ENCODE measurements around the gene PIK3R4. TPM values are rescaled to one million over a fixed set of nuclear protein-coding genes. Genes with fewer than 3 reads are reported as not detected.

Gene PIK3R4
- total RNA-seq, 1 donor from 2014 or later = 34.9 TPM

- H3K27ac Mint-ChIP-seq = no peak overlapping the region
- H3K4me3 Mint-ChIP-seq (ENCODE audit: low read depth) = no peak overlapping the region
- H3K27me3 Mint-ChIP-seq (ENCODE audit: low read depth) = peaks cover 17% of the 10 kb centered on the region
- peaks cover 15% of the 10 kb centered on the region for H3K4me1 Mint-ChIP-seq (ENCODE audit: low read depth)
- H3K9me3 Mint-ChIP-seq = no peaks in the 10 kb centered on the region
- no peak for DNase-seq (ENCODE audit: low spot score)
- H3K36me3 Mint-ChIP-seq (ENCODE audit: low read depth) = no peaks in the 10 kb centered on the region
- intact Hi-C loops (cut with micrococcal nuclease) = no loop called here
Observed at GRCh38 chr3:130761730-130762311, 15.2 kb upstream of the PIK3R4 start.

DNA sequence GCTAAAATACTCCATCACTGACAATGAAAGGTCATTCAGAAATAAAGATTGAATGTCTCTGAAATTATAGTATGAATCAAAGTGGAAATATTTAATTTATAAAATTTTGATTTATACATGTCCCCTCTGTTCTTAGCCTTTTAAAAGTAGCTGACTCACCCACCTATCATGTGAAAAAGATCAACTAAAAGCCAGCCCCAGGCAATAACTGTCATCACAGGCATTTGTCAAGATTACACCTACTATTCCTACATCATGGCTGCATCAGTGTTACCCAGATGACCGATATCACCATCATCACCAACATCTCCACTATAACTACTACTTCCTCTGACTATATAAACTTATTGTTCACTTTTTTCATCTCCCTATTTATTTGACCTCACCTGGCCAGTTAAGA, 14.3 kb upstream of the PIK3R4 start:
- Mint-ChIP-seq H3K27ac (no peak overlapping the region), H3K27me3 (ENCODE audit: low read depth) (peaks cover 12% of the 10 kb centered on the region), H3K9me3 (no peaks in the 10 kb centered on the region), H3K4me3 (ENCODE audit: low read depth) (no peak overlapping the region), H3K4me1 (ENCODE audit: low read depth) (peaks cover 17% of the 10 kb centered on the region), H3K36me3 (ENCODE audit: low read depth) (no peaks in the 10 kb centered on the region)
- intact Hi-C loops (cut with micrococcal nuclease) = no loop called here
- no peak for DNase-seq (ENCODE audit: low spot score)

GRCh38 chr3:130759692-130760338, 13.2 kb upstream of the PIK3R4 start:
- DNase-seq (ENCODE audit: low spot score) = peak; percentile 33
- Mint-ChIP-seq H3K27ac (no peak overlapping the region), H3K4me1 (ENCODE audit: low read depth) (peaks cover 17% of the 10 kb centered on the region), H3K4me3 (ENCODE audit: low read depth) (no peak overlapping the region), H3K9me3 (no peaks in the 10 kb centered on the region), H3K36me3 (ENCODE audit: low read depth) (no peaks in the 10 kb centered on the region), H3K27me3 (ENCODE audit: low read depth) (peaks cover 3% of the 10 kb centered on the region)
- intact Hi-C loops (cut with micrococcal nuclease) = loop anchor here (1.0 kb wide), 1 partner anchor 133 kb away; no protein-coding TSS in a partner anchor

DNA sequence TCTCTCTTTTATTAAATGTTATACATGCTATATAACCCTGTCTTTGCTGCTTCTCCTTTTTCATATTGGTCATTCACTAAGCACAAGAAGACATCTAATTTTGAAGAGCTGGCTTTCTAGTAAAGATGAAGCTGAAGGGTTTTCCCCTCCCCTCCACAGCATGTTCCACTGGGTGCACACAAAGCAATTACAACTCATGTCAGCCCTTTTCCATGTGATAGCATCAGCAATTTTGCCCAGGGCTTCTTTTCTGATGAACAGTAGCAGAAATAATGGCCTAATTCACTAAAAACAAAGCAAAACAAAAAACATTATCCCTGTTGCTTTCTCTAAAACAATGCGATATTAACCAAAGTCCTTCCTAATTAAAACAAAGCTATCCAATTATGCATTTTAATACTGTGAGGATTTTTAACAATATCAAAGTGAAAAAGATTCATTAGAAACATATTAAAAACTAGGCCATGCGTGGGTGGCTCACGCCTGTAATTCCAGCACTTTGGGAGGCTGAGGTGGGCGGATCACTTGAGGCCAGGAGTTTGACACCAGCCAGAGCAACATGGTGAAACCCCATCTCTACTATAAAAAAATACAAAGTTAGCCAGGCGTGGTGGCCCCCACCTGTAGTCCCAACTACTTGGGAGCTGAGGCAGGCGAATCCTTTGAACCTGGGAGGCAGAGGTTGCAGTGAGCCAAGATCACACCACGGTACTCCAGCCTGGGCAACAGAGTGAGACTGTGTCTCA, 12.2 kb upstream of the PIK3R4 start:
- Mint-ChIP-seq H3K27ac (no peak overlapping the region), H3K9me3 (no peaks in the 10 kb centered on the region), H3K27me3 (ENCODE audit: low read depth) (no peaks in the 10 kb centered on the region), H3K36me3 (ENCODE audit: low read depth) (no peaks in the 10 kb centered on the region), H3K4me3 (ENCODE audit: low read depth) (no peak overlapping the region), H3K4me1 (ENCODE audit: low read depth) (peaks cover 17% of the 10 kb centered on the region)
- no peak for DNase-seq (ENCODE audit: low spot score)
- intact Hi-C loops (cut with micrococcal nuclease) = loop anchor here (1.0 kb wide), 1 partner anchor 135 kb away; no protein-coding TSS in a partner anchor

DNA sequence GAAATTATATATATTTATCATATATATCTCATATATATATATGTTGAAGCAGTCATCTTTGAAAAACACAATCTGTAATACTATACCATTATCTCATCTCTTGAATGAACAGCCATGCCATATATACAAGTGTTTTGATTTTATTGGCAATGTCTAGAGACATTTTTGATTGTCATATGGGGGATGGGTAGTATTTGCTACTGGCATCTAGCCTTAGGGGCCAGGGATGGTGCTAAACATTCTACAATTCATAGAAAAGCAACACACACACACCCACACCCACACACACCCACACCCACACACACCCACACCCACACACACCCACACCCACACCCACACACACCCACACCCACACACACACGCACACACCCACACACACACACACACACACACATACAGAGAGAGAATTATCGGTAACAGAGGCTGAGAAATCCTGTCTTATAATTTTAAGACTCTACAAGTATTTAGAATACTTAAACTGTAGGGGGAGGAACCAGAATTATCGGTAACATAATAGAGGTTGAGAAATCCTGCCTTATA, 11.1 kb upstream of the PIK3R4 start:
- H3K4me3 Mint-ChIP-seq (ENCODE audit: low read depth) = no peak overlapping the region
- H3K36me3 Mint-ChIP-seq (ENCODE audit: low read depth) = no peaks in the 10 kb centered on the region
- no peaks in the 10 kb centered on the region for H3K9me3 Mint-ChIP-seq
- H3K27me3 Mint-ChIP-seq (ENCODE audit: low read depth) = peaks cover 3% of the 10 kb centered on the region
- no peak overlapping the region for H3K27ac Mint-ChIP-seq
- no peak for DNase-seq (ENCODE audit: low spot score)
- intact Hi-C loops (cut with micrococcal nuclease) = no loop called here
- H3K4me1 Mint-ChIP-seq (ENCODE audit: low read depth) = peaks cover 17% of the 10 kb centered on the region

DNA sequence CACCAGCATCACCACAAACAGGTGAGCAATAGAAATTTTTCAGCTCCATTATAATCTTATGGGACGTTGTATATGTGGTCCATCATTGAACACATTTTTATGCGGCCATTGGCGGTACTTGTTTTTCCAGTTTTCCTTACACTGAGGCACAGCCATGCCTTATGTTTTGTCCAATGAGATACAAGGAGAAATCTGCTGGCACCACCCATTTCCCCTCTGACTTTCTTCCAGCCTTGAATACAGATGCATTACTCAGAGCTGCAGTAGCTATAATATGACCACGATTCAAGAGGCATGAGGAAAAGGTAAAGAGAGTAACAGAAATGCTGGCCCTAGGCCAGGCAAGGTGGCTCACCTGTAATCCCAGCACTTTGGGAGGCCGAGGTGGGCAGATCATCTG, 9.0 kb upstream of the PIK3R4 start:
- Mint-ChIP-seq H3K4me3 (ENCODE audit: low read depth) (no peak overlapping the region), H3K36me3 (ENCODE audit: low read depth) (no peaks in the 10 kb centered on the region), H3K4me1 (ENCODE audit: low read depth) (peaks cover 13% of the 10 kb centered on the region)

DNA sequence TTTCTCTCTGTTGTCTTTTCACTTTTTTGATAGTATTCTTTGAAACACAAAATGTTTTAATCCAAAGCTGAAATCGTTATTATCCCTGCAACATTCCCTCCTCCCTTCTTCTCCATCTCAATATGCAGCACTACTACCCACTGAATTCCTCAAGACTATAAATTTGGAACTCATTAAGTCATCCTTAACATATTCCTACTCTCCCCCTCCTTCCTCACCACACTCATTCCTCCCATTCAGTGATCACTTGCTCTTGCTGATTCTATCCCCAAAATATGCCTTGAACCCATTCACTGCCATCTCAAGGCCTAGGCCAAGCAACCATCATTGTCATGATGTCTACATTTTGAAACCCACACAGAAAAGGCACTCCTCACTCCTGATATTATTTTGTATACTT, 2.4 kb upstream of the PIK3R4 start:
- Mint-ChIP-seq H3K9me3 (no peaks in the 10 kb centered on the region), H3K27me3 (ENCODE audit: low read depth) (peaks cover 3% of the 10 kb centered on the region), H3K4me3 (ENCODE audit: low read depth) (no peak overlapping the region), H3K4me1 (ENCODE audit: low read depth) (peaks cover 14% of the 10 kb centered on the region), H3K36me3 (ENCODE audit: low read depth) (peaks cover 6% of the 10 kb centered on the region), H3K27ac (no peak overlapping the region)
- no peak for DNase-seq (ENCODE audit: low spot score)
- intact Hi-C loops (cut with micrococcal nuclease) = loop anchor here (5.0 kb wide), 1 partner anchor 633 kb away; the partner anchor contains the start of gene NUDT16

More for the DNA sequence above, 9.0 kb upstream of the PIK3R4 start:
- Mint-ChIP-seq H3K27ac (no peak overlapping the region), H3K27me3 (ENCODE audit: low read depth) (peaks cover 3% of the 10 kb centered on the region), H3K9me3 (no peaks in the 10 kb centered on the region)
- no peak for DNase-seq (ENCODE audit: low spot score)
- intact Hi-C loops (cut with micrococcal nuclease) = no loop called here

DNA sequence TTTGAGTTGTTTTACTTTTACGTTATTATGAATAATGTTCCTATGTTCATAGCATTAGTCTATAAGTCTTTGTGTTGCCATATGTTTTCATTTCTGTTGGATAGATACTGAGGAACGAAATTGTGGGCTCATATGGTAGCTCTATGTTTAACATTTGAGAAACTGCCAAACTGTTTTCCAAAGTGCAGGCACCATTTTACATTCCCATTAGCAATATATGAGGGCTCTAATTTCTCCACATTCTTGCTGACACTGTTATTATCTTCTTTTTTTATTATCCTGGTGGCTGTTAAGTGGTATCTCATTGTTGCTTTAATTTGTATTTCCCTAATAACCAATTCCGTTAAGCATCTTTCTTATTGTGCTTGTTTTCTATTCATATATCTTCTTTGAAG, 1.8 kb upstream of the PIK3R4 start:
- peaks cover 3% of the 10 kb centered on the region for H3K27me3 Mint-ChIP-seq (ENCODE audit: low read depth)
- no peaks in the 10 kb centered on the region for H3K9me3 Mint-ChIP-seq
- DNase-seq (ENCODE audit: low spot score) = no peak
- peaks cover 11% of the 10 kb centered on the region for H3K36me3 Mint-ChIP-seq (ENCODE audit: low read depth)
- H3K4me1 Mint-ChIP-seq (ENCODE audit: low read depth) = peaks cover 19% of the 10 kb centered on the region
- no peak overlapping the region for H3K27ac Mint-ChIP-seq
- intact Hi-C loops (cut with micrococcal nuclease) = loop anchor here (5.0 kb wide), 1 partner anchor 634 kb away; the partner anchor contains the start of gene NUDT16
- no peak overlapping the region for H3K4me3 Mint-ChIP-seq (ENCODE audit: low read depth)

- Mint-ChIP-seq H3K4me1 (ENCODE audit: low read depth) (peaks cover 35% of the 10 kb centered on the region), H3K4me3 (ENCODE audit: low read depth) (no peak overlapping the region), H3K27ac (no peak overlapping the region), H3K36me3 (ENCODE audit: low read depth) (peaks cover 40% of the 10 kb centered on the region), H3K9me3 (no peaks in the 10 kb centered on the region), H3K27me3 (ENCODE audit: low read depth) (no peaks in the 10 kb centered on the region)
- no peak for DNase-seq (ENCODE audit: low spot score)
- intact Hi-C loops (cut with micrococcal nuclease) = no loop called here
Observed at GRCh38 chr3:130743354-130743753, 3.3 kb downstream of the PIK3R4 start.

- no peak overlapping the region for H3K4me3 Mint-ChIP-seq (ENCODE audit: low read depth)
- no peak for DNase-seq (ENCODE audit: low spot score)
- intact Hi-C loops (cut with micrococcal nuclease) = no loop called here
- no peaks in the 10 kb centered on the region for H3K27me3 Mint-ChIP-seq (ENCODE audit: low read depth)
- H3K36me3 Mint-ChIP-seq (ENCODE audit: low read depth) = peaks cover 41% of the 10 kb centered on the region
- H3K4me1 Mint-ChIP-seq (ENCODE audit: low read depth) = peaks cover 41% of the 10 kb centered on the region
- H3K27ac Mint-ChIP-seq = no peak overlapping the region
- H3K9me3 Mint-ChIP-seq = no peaks in the 10 kb centered on the region
Observed at GRCh38 chr3:130741946-130742610, 4.6 kb downstream of the PIK3R4 start.

GRCh38 chr3:130739848-130740247, 6.8 kb downstream of the PIK3R4 start:
- no peaks in the 10 kb centered on the region for H3K27me3 Mint-ChIP-seq (ENCODE audit: low read depth)
- no peak for DNase-seq (ENCODE audit: low spot score)
- intact Hi-C loops (cut with micrococcal nuclease) = no loop called here
- H3K4me1 Mint-ChIP-seq (ENCODE audit: low read depth) = peaks cover 42% of the 10 kb centered on the region
- H3K9me3 Mint-ChIP-seq = no peaks in the 10 kb centered on the region
- peaks cover 60% of the 10 kb centered on the region for H3K36me3 Mint-ChIP-seq (ENCODE audit: low read depth)
- H3K27ac Mint-ChIP-seq = no peak overlapping the region
- no peak overlapping the region for H3K4me3 Mint-ChIP-seq (ENCODE audit: low read depth)

DNA sequence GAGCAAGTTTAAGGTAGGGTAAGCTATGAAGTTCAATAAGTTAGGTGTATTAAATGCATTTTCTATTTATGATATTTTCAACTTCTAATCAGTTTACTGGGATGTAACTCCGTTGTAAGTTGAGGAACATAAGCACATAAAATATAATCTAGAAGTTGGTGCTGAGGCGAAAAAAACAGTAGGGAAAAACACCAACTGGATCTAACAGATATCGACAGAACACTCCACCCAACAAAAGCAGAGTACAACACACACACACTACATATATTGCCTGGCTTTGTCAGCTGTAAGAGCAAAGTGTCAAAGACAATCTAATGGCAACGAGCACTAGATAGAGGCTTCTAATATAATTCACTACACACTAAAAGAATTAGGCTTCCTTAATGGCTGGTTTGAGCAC, 8.4 kb downstream of the PIK3R4 start:
- intact Hi-C loops (cut with micrococcal nuclease) = no loop called here
- Mint-ChIP-seq H3K36me3 (ENCODE audit: low read depth) (peaks cover 54% of the 10 kb centered on the region), H3K4me3 (ENCODE audit: low read depth) (no peak overlapping the region)

More for the DNA sequence above, 8.4 kb downstream of the PIK3R4 start:
- Mint-ChIP-seq H3K27ac (no peak overlapping the region), H3K9me3 (no peaks in the 10 kb centered on the region), H3K27me3 (ENCODE audit: low read depth) (no peaks in the 10 kb centered on the region), H3K4me1 (ENCODE audit: low read depth) (peaks cover 30% of the 10 kb centered on the region)
- DNase-seq (ENCODE audit: low spot score) = no peak

All from activated T-helper 2 cell treated with anti-CD3 and anti-CD28 coated beads, Interferon-gamma antibody, Interleukin-2, Interleukin-4, amounts not matched to agents 10 μg/mL and 5 μg/mL and 100 μg/mL, durations not matched to agents 14 hours and 24 hours and 36 hours (primary cell).